Neural progenitor cell (in vitro differentiated cells): ENCODE data around the gene FITM2.

Experiments
- EZH2 ChIP-seq: fragments of 200-600 bp; sonication (generic); IDR thresholded peaks from 2 replicates; pipeline ENCODE4 v1.6.1; 2017; ENCODE audit warnings: antibody characterized with exemption, mild to moderate bottlenecking, moderate library complexity
- TF ChIP-seq, protein P1 (sequence below): fragments of 200-600 bp; sonication (generic); IDR thresholded peaks from 2 replicates; pipeline ENCODE4 v1.5.1; 2017; ENCODE audit warnings: antibody characterized with exemption, mild to moderate bottlenecking

DNA sequence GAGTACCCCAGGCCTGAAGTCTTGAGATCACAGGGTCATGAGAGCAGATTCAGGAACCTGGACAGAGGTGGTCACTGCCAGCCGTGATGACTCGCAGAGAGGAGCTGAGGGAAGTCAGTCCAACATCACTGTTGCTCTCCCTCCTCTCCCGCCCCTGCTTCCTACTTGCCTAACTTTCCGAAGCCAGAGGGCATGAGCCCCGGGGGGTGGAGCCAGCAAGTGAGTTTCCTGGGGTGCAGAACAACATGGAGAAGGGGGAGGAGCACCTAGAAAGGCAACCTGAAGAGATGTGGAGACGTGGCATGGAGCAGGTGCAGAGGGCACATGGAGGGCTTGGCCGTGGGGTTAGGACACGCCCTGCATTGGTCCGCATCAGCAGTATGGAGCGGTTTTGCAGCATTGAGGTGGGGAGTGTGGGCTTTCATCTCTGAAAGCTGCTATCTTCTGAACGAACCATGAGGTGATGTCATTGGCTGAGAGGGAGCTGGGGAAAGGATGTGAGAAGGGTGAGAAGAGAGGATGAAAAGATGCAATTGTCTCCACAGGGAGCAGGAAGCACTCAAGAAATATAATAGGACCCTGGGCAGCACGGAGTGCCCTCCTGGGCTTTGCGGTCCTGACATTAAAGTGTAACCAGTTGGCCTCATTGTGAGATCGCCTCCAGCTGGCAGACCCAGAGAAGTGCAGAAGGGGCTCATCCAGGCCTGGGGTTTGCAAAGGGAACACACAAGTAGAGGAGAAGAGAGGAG lies 38.9 kb downstream of the FITM2 start:
- TF ChIP-seq, protein P1, sequence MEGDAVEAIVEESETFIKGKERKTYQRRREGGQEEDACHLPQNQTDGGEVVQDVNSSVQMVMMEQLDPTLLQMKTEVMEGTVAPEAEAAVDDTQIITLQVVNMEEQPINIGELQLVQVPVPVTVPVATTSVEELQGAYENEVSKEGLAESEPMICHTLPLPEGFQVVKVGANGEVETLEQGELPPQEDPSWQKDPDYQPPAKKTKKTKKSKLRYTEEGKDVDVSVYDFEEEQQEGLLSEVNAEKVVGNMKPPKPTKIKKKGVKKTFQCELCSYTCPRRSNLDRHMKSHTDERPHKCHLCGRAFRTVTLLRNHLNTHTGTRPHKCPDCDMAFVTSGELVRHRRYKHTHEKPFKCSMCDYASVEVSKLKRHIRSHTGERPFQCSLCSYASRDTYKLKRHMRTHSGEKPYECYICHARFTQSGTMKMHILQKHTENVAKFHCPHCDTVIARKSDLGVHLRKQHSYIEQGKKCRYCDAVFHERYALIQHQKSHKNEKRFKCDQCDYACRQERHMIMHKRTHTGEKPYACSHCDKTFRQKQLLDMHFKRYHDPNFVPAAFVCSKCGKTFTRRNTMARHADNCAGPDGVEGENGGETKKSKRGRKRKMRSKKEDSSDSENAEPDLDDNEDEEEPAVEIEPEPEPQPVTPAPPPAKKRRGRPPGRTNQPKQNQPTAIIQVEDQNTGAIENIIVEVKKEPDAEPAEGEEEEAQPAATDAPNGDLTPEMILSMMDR, result peak; percentile 59
- TF ChIP-seq EZH2, result no peak
